GM23338 (cell line): Measurements from ENCODE around the gene MCOLN2. TPM values are rescaled to one million over a fixed set of nuclear protein-coding genes. Genes with fewer than 3 reads are reported as not detected.

Experiments used
- ATAC-seq: fragments of 200-7000 bp; cut with Tn5 transposase; 3 replicates; pipeline ENCODE4 v1.9.1; 2020
- DNase-seq: peaks from one replicate; pipeline ENCODE4 v3.0.0-alpha.2; 2015; ENCODE audit warnings: low spot score
- H2AFZ ChIP-seq: fragments of 200-600 bp; sonication (generic); 2 replicates; pipeline ENCODE4 v1.8.0; 2016; ENCODE audit warnings: antibody characterized with exemption, mild to moderate bottlenecking, moderate library complexity
- H3F3A ChIP-seq: fragments of 200-600 bp; sonication (generic); replicated peaks from 2 replicates; pipeline ENCODE4 v1.8.0; 2017; ENCODE audit warnings: antibody characterized with exemption, mixed run types, low read depth
- H3K27ac ChIP-seq: fragments of 200-600 bp; sonication (generic); 2 replicates; pipeline ENCODE4 v1.6.1; 2016; ENCODE audit warnings: low read depth
- H3K27me3 ChIP-seq: fragments of 200-600 bp; sonication (generic); 2 replicates; pipeline ENCODE4 v1.8.0; 2016; ENCODE audit warnings: mild to moderate bottlenecking, mixed run types, moderate library complexity; ENCODE audit not compliant: insufficient read depth
- H3K36me3 ChIP-seq: fragments of 200-600 bp; sonication (generic); 2 replicates; pipeline ENCODE4 v1.8.0; 2016; ENCODE audit warnings: mild to moderate bottlenecking; ENCODE audit not compliant: insufficient read depth
- H3K4me1 ChIP-seq: fragments of 200-600 bp; sonication (generic); 2 replicates; pipeline ENCODE4 v1.8.0; 2016; ENCODE audit warnings: mild to moderate bottlenecking, moderate library complexity; ENCODE audit not compliant: insufficient read depth
- H3K4me2 ChIP-seq: fragments of 200-600 bp; sonication (generic); 2 replicates; pipeline ENCODE4 v1.7.1; 2017; ENCODE audit warnings: mixed run types
- H3K4me3 ChIP-seq: fragments of 200-600 bp; sonication (generic); 2 replicates; pipeline ENCODE4 v1.6.1; 2016; ENCODE audit warnings: mixed run types
- H3K79me2 ChIP-seq: fragments of 200-600 bp; sonication (generic); replicated peaks from 2 replicates; pipeline ENCODE4 v1.8.0; 2017; ENCODE audit warnings: mild to moderate bottlenecking; ENCODE audit not compliant: insufficient read depth
- H3K9me2 ChIP-seq: fragments of 200-600 bp; sonication (generic); 2 replicates; pipeline ENCODE4 v1.8.0; 2017; ENCODE audit not compliant: insufficient read depth
- H4K20me1 ChIP-seq: fragments of 200-600 bp; sonication (generic); replicated peaks from 2 replicates; pipeline ENCODE4 v1.8.0; 2017; ENCODE audit warnings: mild to moderate bottlenecking; ENCODE audit not compliant: insufficient read depth
- H3K27ac Mint-ChIP-seq: 2 replicates; pipeline ENCODE4 v1.8.0; 2020; ENCODE audit warnings: inconsistent platforms, mild to moderate bottlenecking, moderate library complexity, mixed read lengths
- H3K27me3 Mint-ChIP-seq: 3 replicates; pipeline ENCODE4 v1.8.0; 2022; ENCODE audit warnings: low read depth, mild to moderate bottlenecking, moderate library complexity, mixed read lengths, inconsistent platforms; ENCODE audit not compliant: insufficient read depth, poor library complexity
- H3K36me3 Mint-ChIP-seq: 3 replicates; pipeline ENCODE4 v1.8.0; 2021; ENCODE audit warnings: low read depth, mild to moderate bottlenecking, inconsistent platforms, moderate library complexity, mixed read lengths
- H3K4me1 Mint-ChIP-seq: 3 replicates; pipeline ENCODE4 v1.8.0; 2020; ENCODE audit warnings: mild to moderate bottlenecking, inconsistent platforms, mixed read lengths
- H3K4me3 Mint-ChIP-seq: 3 replicates; pipeline ENCODE4 v1.8.0; 2021; ENCODE audit warnings: moderate library complexity, mild to moderate bottlenecking, inconsistent platforms, mixed read lengths
- H3K9me3 Mint-ChIP-seq: 3 replicates; pipeline ENCODE4 v1.8.0; 2020; ENCODE audit warnings: moderate library complexity, mild to moderate bottlenecking, inconsistent platforms, mixed read lengths
- CTCF ChIP-seq, 2 experiments: fragments of 200-600 bp in 1 of 2; sonication (generic) in 1 of 2; conservative IDR thresholded peaks; 2 replicates each; pipeline versions ENCODE4 v1.5.1 to v1.6.1; 2016 to 2017; ENCODE audit warnings: antibody characterized with exemption in 2 of 2, low read depth in 2 of 2, mild to moderate bottlenecking in 2 of 2, moderate library complexity in 1 of 2
- ETS1 ChIP-seq: IDR thresholded peaks from 2 replicates; pipeline ENCODE4 v1.6.1; 2016; ENCODE audit warnings: antibody characterized with exemption
- EZH2 ChIP-seq: fragments of 200-600 bp; sonication (generic); IDR thresholded peaks from one replicate; pipeline ENCODE4 v1.8.0; 2017; ENCODE audit warnings: antibody characterized with exemption, mild to moderate bottlenecking, low read depth; ENCODE audit not compliant: unreplicated experiment
- EZH2phosphoT487 ChIP-seq: fragments of 200-600 bp; sonication (generic); IDR thresholded peaks from one replicate; pipeline ENCODE4 v1.8.1; 2018; ENCODE audit warnings: antibody characterized with exemption; ENCODE audit not compliant: unreplicated experiment
- NANOG ChIP-seq: IDR thresholded peaks from 2 replicates; pipeline ENCODE4 v1.6.1; 2016; ENCODE audit warnings: antibody characterized with exemption, borderline replicate concordance
- POLR2AphosphoS5 ChIP-seq: IDR thresholded peaks from 2 replicates; pipeline ENCODE4 v1.6.1; 2016; ENCODE audit warnings: antibody characterized with exemption, low read depth
- STAT1 ChIP-seq: IDR thresholded peaks from one replicate; pipeline ENCODE4 v1.6.1; 2016; ENCODE audit warnings: antibody characterized with exemption; ENCODE audit not compliant: unreplicated experiment
- ZNF114 ChIP-seq: fragments of 250-450 bp; sonication (Bioruptor Pico); IDR thresholded peaks from 2 replicates; pipeline ENCODE4 v1.5.0; 2020; ENCODE audit warnings: mild to moderate bottlenecking, moderate library complexity
- ZNF331 ChIP-seq: fragments of 250-450 bp; sonication (Bioruptor Pico); IDR thresholded peaks from 2 replicates; pipeline ENCODE4 v1.5.0; 2020; ENCODE audit warnings: low read depth, mild to moderate bottlenecking, moderate library complexity
- polyA plus RNA-seq: library from polyadenylated mRNA; unstranded; fragments of >200 nt; fragmentation: Nextera tagmentation; extraction: Ambion mirVana; gene quantifications from 2 replicates; pipeline ENCODE4 v1.2.1, GENCODE V29; 2016
- total RNA-seq: library from RNA; depleted of rRNA; stranded (reverse); fragments of >200 nt; shearing (Covaris generic); gene quantifications from 2 replicates; pipeline ENCODE4 v1.2.3, GENCODE V29; 2014
- TF ChIP-seq, protein P1 (sequence below): IDR thresholded peaks from one replicate; pipeline ENCODE4 v1.6.1; 2018; ENCODE audit warnings: antibody characterized with exemption; ENCODE audit not compliant: unreplicated experiment
- TF ChIP-seq, protein P2 (sequence below): fragments of 250-450 bp; sonication (Bioruptor Pico); IDR thresholded peaks from 2 replicates; pipeline ENCODE4 v1.5.0; 2020; ENCODE audit warnings: mild to moderate bottlenecking, moderate library complexity

MCOLN2 gene
- total and polyA plus RNA-seq, 2 experiments from 2014 or later: 2.7 to 10.0 TPM

- Mint-ChIP-seq H3K4me1 (0 out of 3 replicates have a peak, but pooled peaks cover 2% of the 10 kb centered on the region), H3K27ac (no peak overlapping the region), H3K36me3 (peaks cover 5% of the 10 kb centered on the region; the same call in 2 of the 3 replicates), H3K27me3 (no peaks in the 10 kb centered on the region), H3K9me3 (peaks cover 7% of the 10 kb centered on the region; the same call in 2 of the 3 replicates), H3K4me3 (no peak overlapping the region)
- H3K9me2 ChIP-seq: no peaks in the 10 kb centered on the region
- no peak overlapping the region for H3K4me3 ChIP-seq
- no peak overlapping the region for H3K4me2 ChIP-seq
- no peaks in the 10 kb centered on the region for H3K27me3 ChIP-seq
- H3K79me2 ChIP-seq: no peaks in the 10 kb centered on the region
- no peaks in the 10 kb centered on the region for H3K36me3 ChIP-seq
- H3F3A ChIP-seq: no peaks in the 10 kb centered on the region
- TF ChIP-seq ZNF331 (CRISPR knock-in tag) (no peak), STAT1 (no peak), EZH2phosphoT487 (no peak), ETS1 (no peak), NANOG (no peak), ZNF114 (CRISPR knock-in tag) (no peak), CTCF (conservative IDR thresholded peaks at IDR 0.05; ENCODE audit: low read depth in 2 of 2) (no peak), EZH2 (no peak), POLR2AphosphoS5 (no peak)
- TF ChIP-seq, protein P1, sequence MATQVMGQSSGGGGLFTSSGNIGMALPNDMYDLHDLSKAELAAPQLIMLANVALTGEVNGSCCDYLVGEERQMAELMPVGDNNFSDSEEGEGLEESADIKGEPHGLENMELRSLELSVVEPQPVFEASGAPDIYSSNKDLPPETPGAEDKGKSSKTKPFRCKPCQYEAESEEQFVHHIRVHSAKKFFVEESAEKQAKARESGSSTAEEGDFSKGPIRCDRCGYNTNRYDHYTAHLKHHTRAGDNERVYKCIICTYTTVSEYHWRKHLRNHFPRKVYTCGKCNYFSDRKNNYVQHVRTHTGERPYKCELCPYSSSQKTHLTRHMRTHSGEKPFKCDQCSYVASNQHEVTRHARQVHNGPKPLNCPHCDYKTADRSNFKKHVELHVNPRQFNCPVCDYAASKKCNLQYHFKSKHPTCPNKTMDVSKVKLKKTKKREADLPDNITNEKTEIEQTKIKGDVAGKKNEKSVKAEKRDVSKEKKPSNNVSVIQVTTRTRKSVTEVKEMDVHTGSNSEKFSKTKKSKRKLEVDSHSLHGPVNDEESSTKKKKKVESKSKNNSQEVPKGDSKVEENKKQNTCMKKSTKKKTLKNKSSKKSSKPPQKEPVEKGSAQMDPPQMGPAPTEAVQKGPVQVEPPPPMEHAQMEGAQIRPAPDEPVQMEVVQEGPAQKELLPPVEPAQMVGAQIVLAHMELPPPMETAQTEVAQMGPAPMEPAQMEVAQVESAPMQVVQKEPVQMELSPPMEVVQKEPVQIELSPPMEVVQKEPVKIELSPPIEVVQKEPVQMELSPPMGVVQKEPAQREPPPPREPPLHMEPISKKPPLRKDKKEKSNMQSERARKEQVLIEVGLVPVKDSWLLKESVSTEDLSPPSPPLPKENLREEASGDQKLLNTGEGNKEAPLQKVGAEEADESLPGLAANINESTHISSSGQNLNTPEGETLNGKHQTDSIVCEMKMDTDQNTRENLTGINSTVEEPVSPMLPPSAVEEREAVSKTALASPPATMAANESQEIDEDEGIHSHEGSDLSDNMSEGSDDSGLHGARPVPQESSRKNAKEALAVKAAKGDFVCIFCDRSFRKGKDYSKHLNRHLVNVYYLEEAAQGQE: no peak
- TF ChIP-seq, protein P2, sequence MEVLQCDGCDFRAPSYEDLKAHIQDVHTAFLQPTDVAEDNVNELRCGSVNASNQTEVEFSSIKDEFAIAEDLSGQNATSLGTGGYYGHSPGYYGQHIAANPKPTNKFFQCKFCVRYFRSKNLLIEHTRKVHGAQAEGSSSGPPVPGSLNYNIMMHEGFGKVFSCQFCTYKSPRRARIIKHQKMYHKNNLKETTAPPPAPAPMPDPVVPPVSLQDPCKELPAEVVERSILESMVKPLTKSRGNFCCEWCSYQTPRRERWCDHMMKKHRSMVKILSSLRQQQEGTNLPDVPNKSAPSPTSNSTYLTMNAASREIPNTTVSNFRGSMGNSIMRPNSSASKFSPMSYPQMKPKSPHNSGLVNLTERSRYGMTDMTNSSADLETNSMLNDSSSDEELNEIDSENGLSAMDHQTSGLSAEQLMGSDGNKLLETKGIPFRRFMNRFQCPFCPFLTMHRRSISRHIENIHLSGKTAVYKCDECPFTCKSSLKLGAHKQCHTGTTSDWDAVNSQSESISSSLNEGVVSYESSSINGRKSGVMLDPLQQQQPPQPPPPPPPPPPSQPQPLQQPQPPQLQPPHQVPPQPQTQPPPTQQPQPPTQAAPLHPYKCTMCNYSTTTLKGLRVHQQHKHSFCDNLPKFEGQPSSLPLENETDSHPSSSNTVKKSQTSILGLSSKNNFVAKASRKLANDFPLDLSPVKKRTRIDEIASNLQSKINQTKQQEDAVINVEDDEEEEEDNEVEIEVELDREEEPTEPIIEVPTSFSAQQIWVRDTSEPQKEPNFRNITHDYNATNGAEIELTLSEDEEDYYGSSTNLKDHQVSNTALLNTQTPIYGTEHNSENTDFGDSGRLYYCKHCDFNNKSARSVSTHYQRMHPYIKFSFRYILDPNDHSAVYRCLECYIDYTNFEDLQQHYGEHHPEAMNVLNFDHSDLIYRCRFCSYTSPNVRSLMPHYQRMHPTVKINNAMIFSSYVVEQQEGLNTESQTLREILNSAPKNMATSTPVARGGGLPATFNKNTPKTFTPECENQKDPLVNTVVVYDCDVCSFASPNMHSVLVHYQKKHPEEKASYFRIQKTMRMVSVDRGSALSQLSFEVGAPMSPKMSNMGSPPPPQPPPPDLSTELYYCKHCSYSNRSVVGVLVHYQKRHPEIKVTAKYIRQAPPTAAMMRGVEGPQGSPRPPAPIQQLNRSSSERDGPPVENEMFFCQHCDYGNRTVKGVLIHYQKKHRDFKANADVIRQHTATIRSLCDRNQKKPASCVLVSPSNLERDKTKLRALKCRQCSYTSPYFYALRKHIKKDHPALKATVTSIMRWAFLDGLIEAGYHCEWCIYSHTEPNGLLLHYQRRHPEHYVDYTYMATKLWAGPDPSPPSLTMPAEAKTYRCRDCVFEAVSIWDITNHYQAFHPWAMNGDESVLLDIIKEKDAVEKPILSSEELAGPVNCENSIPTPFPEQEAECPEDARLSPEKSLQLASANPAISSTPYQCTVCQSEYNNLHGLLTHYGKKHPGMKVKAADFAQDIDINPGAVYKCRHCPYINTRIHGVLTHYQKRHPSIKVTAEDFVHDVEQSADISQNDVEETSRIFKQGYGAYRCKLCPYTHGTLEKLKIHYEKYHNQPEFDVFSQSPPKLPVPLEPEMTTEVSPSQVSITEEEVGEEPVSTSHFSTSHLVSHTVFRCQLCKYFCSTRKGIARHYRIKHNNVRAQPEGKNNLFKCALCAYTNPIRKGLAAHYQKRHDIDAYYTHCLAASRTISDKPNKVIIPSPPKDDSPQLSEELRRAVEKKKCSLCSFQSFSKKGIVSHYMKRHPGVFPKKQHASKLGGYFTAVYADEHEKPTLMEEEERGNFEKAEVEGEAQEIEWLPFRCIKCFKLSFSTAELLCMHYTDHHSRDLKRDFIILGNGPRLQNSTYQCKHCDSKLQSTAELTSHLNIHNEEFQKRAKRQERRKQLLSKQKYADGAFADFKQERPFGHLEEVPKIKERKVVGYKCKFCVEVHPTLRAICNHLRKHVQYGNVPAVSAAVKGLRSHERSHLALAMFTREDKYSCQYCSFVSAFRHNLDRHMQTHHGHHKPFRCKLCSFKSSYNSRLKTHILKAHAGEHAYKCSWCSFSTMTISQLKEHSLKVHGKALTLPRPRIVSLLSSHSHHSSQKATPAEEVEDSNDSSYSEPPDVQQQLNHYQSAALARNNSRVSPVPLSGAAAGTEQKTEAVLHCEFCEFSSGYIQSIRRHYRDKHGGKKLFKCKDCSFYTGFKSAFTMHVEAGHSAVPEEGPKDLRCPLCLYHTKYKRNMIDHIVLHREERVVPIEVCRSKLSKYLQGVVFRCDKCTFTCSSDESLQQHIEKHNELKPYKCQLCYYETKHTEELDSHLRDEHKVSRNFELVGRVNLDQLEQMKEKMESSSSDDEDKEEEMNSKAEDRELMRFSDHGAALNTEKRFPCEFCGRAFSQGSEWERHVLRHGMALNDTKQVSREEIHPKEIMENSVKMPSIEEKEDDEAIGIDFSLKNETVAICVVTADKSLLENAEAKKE (CRISPR knock-in tag): no peak
- H3K4me1 ChIP-seq: no peaks in the 10 kb centered on the region
- no peaks in the 10 kb centered on the region; the same call in 1 of the 2 replicates for H4K20me1 ChIP-seq
- H2AFZ ChIP-seq: no peak overlapping the region
- DNase-seq: no peak
- no peak overlapping the region for H3K27ac ChIP-seq
- no peak for ATAC-seq
Observed at GRCh38 chr1:84960371-84960770, 36.5 kb downstream of the MCOLN2 start.
